GM18858 (cell line): ENCODE data around the gene SNX12.
"Not testable (repeated sequence)": the region's sequence is repeated elsewhere in the genome, so short reads cannot be mapped to it uniquely, and the experiment has no call there.

Experiments used
- ATAC-seq: cut with Tn5 transposase; IDR thresholded peaks from one replicate; pipeline ENCODE4 v1.9.1; 2021; ENCODE audit not compliant: unreplicated experiment

The SNX12 gene

DNA sequence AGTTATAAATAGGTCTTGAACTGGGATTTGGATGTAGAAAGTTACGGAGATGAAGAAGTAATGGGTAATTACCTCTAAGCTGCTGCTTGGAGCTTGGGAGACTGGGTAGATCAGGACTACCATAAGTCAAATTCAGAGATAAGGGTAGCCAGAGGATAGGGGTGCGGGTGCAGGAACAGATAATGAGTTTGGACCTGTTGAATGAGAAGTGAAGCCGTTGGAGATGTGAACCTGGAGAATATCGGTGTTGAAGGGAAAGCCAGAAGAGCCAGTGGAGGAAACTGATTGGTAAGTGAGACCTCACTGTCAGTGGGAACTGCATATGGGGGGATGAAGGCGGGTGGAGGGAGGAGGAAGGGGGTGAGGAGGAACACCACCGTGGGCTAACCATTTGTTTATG, 26.9 kb upstream of the SNX12 start:
- ATAC-seq = no peak

DNA sequence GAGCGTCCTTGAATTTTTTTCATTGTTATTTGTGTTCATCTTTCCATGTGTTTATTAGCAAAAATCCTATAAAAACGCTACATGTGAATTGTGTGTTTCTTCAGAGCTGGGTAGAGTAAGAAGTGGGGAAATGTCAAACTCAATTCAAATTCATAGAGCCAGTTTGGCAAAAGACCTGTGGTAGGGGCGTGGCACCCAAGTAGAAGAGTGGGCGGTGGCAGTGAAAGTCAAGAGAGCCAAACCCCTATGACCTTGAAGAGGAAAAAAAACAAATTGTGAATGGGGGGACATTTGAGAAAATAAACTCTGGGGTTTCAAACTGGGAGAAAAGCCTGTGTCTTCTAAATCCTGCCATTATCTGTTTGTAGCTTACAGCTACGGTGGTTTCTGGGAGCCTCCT, 23.1 kb upstream of the SNX12 start:
- no peak for ATAC-seq

DNA sequence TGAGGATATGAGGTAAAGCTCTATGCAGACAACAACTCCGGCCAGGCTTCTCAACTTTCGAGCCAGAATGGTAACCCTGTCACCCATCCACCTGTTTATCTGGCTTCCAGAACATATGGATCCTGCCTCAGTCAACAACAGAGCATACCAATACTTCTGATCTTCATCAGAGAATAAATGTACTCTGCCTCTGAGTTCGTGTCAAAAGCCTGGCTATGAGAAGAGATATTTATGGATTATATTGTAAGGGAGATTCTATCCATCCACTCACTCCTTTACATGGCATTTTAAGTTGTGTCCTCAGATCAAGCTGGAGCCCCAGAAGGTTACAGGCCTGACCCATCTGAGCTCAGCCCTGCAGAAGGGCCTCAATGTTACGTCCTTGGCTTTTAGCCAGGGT, 17.8 kb upstream of the SNX12 start:
- ATAC-seq = no peak

DNA sequence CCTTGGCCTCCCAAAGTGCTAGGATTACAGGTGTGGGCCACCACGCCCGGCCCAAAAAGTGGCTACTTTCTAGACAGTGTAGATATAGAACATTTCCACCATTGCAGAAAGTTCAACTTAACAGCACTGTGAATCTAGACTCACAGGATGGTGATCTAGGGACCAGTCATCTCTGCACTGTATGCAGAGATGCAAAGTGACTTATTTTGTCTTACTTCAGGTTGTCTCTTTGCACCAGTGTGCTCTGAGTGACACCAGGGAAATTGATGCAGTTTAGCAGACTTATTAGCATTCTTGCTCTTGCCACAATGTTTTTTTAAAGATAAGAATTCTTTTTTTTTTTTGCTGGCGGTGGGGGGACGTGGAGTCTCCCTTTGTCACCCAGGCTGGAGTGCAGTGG, 14.7 kb upstream of the SNX12 start:
- ATAC-seq = no peak

DNA sequence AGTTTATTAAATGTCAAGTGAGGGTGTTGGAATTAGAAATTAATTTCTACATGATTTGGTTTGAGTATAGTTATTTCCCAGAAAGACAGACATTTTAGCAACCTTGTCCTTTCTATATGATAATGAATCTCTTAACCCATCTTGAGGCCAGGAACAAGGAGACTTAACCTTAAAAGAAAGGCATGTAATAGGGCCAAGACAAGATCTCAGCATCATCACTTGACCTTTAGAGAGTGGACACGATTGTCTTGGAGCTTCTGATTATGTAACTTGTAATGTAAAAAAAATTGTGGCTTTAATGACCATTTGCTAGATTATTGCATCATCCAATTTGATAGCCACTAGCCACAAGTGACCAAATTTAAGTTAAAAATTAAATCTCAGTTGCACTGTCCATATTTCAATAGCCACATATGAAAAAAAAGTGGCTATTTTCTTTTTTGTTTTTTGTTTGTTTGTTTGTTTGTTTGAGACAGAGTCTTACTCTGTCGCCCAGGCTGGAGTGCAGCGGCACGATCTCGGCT, 14.1 kb upstream of the SNX12 start:
- no peak for ATAC-seq

DNA sequence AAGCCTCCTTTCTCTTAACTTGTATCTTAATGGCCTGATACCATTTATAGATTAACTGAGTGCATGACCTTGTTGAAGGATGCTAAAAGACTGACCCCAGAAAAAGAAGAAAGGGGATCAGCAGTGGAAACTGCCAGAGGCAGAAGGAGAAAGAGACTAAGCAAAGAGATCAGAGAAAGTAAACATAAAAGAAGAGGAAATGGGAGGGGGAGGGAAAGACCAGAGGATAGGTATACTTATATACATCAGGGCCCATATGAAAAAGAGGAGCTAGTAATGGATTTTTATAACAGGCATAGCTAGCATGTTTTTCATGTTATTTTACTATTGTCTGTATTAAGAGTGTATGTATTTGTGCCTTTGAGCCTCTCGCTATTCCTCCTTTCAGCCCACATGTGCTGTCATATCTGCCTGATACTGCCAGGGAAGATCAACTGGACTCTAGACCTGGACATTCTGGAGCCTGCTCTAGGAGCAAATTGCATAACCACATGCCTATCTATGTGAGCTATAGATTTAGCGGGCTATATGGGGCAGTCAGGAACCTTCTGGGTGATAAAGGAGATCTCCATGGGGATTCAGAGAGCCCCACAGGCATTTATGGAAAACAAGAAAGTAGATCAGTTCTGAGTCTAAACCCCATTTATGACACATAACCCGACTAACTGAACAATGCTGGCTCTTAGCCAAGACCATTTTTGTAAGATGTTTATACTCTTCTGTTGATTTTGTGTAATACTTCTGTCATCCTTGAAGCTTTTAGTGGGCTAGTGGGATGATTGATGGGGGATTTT, 13.4 kb upstream of the SNX12 start:
- ATAC-seq = no peak

DNA sequence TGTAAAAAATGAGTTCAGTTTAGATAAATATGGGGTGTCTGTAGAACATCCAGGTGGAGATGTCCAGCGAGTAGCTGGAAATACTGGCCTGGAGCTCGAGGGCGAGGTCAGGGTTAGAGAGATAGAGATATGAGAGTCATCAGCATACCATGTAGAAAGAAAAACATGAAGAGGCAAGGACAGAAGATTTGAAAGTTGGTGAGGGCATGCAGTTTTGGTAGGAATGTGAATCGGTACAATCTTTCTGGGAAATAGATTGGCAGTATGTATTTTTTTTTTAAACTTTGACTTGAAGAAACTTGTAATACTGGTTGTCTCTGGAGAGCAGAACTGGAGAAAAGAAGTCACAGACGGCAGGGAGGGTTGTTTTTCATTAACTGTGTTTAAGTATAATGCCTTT, 2.4 kb upstream of the SNX12 start:
- ATAC-seq = no peak

DNA sequence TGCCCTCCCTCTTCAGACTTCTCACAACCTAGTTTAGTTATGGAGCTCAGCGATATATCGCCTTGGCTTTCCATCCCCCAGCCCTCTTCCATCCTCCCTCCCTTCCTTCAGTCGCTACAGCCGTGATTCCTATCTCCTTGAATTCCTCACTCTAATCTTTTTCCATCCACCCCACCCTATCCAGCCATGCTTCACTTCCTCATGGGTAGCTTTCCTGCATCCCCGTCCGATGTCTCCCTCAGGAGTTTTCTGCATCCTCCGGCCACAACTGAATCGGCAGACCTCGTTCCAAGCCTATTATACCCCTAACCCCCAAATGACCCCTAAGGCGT, 456 bp downstream of the SNX12 start:
- no peak for ATAC-seq

DNA sequence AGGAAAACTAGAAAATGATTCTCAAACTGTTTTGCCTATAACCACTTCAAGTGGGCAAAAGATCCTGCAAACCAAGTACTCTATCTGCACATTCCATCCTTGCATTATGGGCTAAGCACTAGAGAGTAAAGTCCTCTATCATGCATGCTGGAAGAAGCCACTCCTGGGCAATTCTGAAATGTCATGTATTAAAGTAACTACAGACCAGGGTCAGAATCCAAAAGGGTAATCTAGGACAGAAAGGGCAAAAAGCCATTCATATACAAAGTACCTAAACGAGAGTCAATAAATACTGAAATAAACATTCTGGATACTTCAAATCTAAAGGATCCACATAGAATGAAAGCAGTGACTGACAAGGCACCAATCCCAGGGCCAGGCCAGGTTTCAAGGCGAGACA, 1.0 kb downstream of the SNX12 start:
- ATAC-seq = no peak

DNA sequence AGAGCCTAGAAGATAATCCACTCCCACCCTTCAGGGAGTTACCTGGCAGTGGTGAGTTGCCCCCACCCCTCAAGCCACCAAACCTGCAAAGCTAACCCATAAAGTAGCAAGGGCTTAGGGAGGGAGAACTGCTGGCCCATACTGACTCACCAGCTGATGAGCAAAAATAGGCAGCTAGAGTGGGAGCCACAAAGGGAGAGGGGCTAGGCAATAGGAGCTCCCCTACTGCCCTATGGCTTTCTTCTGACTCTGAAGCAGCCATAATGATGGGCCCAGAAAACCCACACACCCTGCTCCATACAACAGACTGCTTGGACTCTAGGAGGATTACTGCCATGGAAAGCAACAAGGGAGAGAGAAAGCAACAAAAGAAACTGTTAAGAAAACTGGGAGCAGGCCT, 8.0 kb downstream of the SNX12 start:
- ATAC-seq = no peak

DNA sequence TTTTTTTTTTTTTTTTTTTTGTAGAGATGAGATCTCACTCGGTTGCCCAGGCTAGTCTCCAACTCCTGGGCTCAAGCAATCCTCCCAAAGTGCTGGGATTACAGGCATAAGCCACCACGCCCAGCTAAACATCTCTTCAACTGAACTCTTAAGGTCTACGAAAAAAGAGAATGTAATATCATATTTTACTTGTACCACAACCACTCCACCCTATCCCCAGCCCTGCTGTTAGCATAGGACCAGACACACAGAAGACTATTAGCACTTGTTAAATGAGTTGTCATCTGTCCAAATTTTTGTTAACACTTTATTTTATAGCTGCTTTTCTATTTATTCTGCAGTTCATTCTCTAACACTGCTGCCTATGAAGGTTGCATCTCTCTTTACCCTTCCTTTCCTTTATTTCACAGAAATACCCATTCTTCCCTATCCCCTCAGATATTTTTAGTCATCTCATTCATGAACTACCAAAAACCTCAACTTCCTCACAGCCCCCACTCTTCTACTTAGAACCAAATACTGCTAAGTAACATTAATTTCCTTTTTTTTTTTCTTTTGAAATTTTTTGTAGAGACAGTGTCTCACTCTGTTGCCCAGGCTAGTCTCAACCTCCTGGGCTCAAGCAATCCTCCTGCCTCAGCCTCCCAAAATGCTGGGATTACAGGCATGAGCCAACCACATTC, 10.1 kb downstream of the SNX12 start:
- no peak for ATAC-seq

DNA sequence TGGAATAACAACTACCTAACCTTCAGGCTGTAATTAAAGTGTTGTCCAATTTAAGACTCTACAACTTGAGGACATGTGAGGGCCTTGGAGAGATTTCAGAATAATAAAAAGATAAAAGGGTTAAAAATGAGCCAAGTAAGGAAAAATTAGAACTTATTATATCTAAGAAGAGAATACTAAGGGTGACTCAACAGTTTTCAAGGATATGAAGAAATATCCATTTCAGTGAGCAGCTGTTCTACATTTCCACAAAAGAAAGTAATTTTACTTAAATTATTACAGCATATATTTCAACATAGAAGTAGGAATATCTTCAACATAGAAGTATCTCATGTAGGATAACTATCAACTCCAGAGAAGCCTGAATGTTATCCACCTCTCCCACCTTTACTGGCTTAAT, 11.3 kb downstream of the SNX12 start:
- no peak for ATAC-seq

DNA sequence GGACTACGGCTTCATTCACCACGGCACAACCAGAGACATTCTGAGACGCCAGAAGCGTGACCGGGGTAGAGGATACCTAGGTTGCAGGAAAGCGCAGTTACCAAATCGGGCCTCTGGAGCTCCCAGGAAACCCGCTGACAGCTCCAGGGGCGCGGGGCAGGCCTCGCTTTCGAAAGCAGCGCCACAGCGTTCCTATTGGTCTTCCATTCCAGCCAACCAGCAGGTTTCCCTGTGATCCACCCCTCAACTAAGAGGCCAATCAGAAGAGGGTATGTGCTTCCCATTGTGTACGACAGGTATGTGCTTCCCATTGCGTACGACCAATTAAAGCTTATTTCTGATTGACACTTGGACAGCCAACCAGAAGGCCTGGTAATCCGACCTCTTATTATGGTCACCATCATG, 14.9 kb downstream of the SNX12 start:
- ATAC-seq = peak; percentile 60

DNA sequence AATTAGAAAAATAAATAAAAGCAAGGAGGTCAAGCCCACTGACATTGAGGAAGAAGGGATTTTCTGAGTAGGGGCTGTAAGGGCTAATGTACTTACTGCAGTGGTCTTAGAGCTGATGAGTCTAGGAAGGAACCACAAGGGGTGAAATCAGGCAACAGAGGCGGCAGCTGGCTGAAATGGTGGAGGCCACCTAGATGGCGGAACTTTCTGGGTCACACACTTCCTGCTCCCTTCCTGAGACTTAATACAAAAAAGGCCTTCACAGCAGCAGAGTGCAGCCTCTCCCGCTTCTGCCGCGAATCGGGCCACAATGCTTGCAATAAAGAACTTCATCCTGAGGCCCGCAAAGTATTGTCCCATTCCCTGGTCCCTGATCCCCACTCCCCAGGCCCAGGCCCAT, 15.4 kb downstream of the SNX12 start:
- ATAC-seq = no peak

DNA sequence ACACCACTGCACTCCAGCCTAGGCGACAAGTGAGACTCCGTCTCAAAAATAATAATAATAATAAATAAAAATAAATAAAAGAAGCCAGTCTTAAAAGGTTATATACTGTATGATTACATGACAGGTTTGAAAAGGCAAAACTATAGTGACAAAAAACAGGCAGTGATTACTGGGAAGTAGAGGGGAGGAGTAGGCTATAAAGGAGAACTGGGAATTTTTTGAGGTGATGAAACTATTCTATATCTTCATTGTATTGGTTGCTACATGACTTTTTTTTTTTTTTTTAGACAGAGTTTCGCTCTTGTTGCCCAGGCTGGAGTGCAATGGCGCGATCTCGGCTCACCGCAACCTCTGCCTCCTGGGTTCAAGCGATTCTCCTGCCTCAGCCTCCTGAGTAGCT, 20.2 kb downstream of the SNX12 start:
- not testable (repeated sequence) for ATAC-seq

DNA sequence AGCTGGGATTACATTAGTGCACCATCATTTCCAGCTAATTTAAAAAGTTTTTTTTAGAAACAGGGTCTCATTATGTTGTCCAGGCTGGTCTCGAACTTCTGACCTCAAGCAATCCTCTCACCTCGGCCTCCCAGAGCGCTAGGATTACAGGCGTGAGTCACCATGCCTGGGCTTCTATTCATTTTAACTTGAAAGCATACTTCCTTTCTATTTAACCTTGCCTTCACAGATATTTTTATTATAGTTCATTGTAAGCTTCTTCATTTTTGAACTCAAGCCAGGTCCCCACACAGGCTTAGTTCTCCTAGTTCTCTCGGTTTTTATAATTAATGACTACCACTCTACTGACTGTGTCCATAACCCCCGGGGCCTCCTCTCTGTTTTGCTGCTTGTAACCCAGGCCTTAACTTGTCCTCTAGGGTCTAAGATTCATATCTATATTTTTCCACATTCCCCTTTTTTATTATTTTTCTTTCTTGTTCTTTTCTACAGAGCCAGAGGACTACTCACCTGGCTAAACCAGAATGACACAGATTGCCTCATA, 50.7 kb downstream of the SNX12 start:
- no peak for ATAC-seq
